ENCODE results near the gene GLCE. TPM values are rescaled to one million over a fixed set of nuclear protein-coding genes. Genes with fewer than 3 reads are reported as not detected.
"Not testable (repeated sequence)": the region's sequence is repeated elsewhere in the genome, so short reads cannot be mapped to it uniquely, and the experiment has no call there.

GLCE gene
- polyA plus RNA-seq, 12 donors: 30.7 to 50.8 (median 37.0) TPM; not detected in 1

DNA sequence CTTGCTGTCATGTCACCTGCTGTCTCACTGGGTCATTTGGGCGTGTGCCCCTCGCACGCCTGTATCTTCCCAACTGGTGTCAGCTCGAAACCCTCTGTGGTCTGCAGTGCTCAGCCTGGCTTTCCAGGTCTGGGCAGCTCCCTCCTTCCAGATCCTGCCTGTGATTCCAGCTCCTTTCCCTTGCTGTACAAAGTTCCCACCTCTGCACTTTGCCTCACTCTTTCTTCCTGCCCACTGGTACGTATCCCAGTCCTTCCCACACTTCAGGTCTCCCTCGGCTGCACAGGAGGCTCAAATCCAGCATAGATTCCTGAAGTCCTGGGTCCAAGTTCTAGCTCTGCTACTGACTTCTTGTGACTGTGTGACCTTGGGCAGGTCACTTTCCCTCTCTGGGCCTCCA is 136.2 kb downstream of the GLCE start:
- no peak for DNase-seq

DNA sequence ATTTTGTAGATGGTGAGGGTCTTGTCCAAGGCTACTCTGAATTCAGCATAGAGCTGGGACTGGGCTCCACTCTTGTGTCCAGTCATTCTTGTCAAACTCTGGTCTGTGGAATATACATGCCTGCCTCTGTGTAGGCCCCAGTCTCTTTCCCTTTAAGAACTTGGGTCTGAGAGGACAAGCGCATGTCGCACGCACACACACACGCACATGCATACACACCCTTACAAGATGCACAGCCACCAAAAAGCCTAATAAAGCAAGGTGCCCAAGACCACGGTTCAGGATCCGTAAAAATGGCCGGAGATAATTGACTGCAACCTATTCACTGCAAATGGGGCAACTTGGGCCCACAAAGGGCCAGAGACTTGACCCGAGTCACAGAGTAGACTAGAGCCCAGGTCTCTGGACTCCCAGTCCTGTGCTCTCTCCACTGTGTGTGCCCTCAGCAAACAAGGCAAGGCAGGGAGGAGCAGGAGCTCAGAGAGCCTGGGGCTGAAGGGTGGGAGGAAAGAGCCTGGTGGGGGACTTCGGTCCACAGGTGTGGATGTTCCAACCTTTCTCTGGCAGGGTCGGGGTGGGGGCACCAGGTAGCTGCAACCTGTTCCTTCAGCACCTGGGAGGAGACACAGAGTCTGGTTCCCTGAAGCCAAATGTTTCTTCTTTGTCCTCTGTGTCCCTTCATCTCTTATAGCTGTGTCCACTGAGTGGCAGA is 137.4 kb downstream of the GLCE start:
- no peak for DNase-seq

DNA sequence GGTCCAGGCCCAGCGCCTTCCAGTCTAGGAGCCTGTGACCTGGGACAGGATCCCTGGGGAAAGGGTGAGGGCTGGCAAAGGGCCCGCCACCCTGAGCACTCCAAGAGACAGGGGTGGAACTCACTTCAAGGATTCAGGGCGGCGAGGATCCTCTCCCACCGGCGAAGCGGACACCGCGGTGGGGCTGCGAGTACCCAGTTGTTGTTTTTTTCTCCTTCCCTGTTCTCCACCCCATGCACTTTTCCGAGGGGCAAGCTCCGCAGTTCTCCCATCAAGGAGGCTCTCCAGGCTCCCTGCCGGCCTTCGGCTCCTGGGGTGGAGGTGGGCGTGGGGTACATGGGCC is 137.9 kb downstream of the GLCE start:
- no peak for DNase-seq

DNA sequence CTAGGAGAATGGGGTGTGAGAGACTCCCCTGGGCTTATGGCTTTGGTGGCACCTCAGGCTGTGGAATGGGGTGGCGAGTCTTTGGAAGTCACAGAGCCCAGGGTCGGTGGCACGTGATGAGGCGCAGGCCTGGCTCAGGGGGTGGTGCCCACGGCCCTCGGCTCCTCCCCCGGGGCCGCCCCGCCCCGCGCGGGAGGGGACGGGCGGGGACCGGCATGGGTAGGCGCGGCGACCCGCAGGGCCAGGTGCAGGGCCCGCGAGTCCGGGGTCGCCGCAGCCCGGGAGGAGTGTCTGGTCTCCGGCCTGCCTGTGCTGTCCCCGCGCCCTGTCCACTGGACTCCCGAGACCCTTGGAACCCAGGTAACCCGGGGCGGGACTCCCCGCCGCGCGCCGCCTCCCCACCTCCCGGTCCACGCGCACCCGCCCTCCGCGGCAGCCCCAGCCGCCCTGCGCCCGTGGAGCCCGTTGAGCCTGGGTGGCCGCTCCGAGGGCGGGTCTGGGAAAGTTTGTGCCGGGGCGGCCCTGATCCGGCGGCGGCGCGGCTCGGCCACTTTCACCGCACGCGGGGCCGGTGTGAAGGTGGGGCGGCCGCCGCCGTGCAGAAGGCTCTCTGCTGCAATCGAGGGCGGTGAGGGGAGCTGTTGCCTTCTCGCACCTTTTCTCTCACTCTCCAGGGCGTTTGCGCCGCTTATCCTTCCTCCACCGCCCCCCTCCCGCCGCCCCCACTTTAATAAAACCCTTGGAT is 138.4 kb downstream of the GLCE start, which contains the start of gene PAQR5:
PAQR5 (plus strand) TSS at position 216 of the 745 bp plus-strand sequence. CDS start 61,169 bp downstream, outside the sequence.
- DNase-seq: no peak

DNA sequence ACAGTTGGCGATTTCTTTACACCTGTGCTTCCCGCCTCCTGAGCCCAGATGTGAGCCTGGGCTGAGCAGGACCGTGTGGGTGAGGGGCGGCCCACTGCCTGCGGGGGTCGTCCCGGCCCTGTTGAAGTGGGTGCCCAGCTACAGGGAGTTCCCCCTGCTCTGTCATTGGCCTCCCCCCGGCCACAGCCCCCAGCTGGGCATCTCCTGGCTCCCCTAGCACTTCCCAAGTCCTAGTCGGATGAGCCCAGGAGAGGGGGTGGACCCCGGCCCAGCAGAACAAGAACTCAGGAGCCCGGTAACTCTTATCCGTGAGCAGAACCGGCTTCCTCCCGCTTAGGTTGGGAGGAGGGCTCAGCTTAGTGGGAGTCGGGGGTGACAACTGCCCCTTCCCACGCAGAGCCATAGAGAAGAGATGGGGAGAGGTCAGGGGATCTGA is 139.0 kb downstream of the GLCE start:
- DNase-seq: no peak

DNA sequence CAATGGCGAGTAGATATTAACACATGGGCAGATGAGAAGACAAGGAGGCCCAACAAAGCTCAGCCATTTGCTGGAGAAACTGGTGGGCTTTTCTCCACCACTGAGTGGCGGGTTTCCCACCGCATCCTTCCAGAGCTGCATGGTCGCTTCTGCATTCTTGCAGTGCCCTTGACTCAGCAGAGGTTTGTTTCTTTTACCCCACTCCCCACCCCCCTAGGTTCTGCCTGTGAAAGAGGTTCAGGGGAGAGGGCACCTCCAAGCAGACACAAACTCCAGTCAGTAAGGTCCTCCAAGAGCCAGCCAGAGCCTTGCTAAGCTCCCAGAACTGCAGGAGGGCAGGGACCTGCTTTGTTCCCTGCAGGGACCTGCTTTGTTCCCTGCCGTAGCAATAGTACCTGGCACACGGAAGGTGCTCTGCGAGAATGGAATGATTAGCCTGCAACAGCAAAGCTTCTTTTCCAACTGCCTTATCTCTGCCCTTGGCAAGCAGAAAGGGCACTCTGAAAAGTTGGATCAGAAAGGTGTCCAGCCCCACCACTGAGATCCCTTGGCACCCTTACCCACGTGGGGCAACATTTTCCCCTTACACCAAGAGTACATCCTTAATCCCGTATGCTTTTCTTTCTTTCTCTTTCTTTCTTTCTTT is 139.6 kb downstream of the GLCE start:
- no peak for DNase-seq

DNA sequence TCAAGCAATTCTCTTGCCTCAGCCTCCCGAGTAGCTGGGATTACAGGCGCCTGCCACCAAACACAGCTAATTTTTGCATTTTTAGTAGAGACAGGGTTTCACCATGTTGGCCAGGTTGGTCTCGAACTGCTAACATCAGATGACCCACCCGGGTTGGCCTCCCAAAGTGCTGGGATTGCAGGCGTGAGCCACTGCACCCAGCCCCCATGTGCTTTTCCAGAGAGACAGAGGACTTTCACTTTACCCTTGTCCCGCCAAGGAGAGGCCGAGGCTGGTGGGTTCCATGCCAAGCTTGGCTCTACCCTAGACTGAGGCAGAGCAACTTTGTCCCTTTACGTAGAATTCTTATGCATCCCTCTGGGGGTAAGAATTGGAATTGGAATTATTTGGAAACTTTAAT is 140.7 kb downstream of the GLCE start:
- not testable (repeated sequence) for DNase-seq

DNA sequence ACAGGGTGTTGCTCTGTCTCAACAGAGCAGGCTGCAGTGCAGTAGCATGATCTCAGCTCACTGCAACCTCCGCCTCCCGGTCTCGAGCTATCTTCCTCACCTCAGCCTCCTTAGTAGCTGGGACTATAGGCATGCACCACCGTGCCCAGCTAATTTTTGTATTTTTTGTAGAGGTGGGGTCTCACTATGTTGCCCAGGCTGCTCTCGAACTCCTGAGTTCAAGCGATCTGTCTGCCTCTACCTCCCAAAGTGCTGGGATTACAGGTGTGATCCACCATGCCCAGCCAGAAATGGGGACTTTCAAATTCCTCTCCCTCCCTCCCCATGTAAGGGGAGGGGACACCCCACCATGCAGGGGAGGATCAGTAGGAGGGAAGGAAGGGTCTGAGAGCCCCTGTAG is 141.7 kb downstream of the GLCE start:
- DNase-seq: not testable (repeated sequence)

DNA sequence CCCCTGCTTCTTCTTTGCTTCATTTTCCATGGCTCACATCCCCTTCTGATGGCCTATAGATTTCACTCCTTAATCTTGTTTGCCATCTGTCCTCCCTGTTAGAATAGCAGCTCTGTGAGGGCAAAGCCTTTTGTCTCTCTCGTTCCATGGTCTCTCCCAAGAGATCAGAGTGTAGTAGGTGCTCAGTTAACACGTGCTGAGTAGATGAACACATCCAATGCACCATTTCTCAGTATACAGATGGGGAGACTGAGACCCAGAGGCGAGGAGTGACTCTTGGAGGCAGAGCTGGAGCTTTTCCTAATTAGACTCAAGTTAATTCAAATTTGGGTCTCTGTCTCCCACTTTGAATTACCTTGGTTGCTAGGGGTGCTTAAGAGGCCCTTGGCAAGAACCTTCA is 142.5 kb downstream of the GLCE start:
- no peak for DNase-seq

DNA sequence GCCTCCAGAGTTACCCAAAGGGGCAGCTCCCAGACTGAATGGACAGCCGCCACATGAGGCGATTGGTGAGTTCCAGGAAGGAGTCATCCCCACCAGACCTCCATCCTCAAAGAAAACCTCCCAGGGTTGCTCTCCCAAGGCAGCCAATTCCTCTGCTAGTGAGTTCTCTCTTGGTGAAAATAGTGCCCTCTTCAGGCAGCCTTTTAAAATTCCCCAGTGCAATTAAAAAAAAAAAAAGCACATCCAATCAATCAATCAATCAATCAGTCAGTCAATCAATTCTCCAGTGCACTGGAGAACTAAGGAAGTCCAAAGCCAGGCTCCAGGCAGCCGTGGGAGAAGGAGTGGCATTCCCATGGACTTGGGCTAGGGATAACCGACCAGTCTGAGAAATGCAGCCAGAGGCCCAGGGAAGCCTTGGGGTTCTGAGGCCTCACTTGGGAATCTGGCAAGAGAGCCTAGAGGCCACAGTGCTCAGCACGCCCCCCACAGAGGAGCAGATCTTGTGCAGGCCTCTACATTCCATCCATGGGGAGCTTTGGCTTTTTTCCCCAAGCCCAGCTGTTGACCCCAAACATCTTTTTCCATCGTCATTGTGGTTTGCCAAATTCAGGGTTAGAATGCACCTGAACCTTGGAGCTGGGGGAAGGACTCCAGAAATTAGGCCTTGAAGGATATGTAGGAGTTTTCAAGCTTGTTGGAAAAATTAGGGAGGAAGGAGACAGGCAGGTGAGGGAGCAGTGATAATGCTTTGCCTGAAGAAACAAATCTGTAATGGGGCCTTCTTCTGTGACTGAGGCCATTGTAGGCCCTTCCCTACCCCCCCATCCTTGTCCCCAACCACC is 143.1 kb downstream of the GLCE start:
- no peak for DNase-seq

DNA sequence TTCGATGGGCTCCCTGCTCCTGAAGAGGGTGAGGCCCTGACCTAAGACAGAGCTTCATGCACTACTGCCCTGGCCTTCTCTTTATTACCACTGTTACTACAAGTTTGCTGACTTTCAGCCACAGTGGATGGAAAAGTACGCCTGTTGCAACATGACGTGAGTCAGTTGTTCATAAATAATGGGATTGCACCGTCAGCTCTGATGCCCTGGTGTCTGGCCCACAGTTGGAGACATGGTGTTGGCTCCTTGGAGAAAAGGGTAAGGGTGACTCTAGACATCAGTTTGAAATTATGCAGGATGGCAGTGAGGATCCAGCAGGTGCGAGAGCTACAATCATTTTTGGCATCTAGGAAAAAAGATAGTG is 143.7 kb downstream of the GLCE start:
- DNase-seq: no peak

DNA sequence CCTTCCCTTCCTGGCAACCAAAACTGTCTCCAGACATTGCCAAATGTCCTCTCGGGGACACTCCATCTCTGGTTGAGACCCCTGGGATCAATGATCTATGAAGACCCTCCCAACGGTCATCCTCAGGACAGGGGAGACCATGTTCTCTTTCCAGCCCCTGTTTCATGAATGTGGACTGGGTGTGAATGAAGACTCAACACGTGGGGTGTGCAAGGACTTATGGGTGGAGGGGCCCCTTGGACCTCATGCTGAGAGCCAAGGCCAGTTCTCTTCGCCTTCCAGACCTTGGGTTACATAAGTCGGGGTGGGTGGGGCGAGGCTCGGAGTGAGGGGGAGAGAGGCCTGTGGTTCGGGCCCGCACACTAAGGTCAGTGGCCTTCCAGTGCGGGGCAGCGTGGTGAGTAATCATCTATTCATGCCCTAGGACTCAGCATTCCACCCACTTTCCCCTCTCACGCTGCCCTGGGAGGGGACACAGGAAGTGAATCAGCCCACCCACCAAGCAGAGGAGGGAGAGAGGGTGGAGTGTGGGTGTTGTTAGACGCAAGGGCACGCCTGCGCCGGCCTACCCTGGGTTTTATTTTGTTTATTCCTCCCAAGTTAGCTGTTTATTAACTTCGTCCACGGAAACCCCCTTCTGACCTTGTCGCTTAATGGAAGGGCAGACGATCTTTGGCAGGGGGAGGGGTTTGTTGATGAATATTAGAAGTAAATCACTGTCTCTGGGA is 144.9 kb downstream of the GLCE start:
- DNase-seq: no peak

DNA sequence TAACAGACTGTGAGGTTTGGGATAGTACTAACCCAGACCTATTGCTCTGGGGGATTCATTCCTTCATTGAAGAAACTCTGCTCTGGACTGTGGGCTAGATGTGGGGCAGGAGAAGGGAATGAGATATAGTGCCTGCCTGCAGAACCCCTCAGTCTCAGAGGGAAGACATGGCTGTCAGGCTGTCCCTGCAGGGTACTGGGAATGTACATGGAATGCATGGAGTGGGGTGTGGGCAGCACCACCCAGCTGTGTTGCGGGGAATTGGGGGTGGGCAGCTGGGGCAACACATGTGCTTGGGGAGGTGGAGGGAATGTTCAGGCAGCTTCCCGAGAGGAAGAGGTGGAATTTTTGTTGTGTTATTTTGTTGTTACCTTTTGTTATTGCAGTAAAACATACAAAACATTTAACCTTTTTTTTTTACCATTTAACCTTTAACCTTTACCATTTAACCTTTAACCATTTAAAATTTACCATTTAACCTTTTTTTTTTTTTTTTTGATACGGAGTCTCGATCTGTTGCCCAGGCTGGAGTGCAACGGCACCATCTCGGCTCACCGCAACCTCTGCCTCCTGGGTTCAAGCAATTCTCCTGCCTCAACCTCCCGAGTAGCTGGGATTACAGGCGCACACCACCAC is 145.6 kb downstream of the GLCE start:
- no peak for DNase-seq

DNA sequence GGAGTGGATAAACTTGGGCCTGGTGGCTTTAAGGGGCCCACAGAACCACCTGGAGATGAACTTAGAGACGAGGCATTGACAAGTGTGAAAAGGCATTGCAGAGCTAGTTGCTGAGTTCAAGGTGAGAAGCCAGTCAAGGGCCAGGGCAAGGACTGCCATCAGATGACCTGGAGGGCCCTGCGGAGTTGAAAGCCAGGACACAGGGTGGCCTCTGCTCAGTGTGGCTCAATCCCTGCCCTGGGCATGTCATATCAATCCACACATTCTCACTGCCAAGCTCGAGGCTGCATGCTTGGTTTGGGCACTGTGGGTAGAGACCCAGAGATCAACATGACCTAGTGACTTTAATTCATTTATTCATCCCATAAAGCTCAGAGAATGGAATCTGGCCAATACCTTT is 147.5 kb downstream of the GLCE start:
- DNase-seq: no peak

DNA sequence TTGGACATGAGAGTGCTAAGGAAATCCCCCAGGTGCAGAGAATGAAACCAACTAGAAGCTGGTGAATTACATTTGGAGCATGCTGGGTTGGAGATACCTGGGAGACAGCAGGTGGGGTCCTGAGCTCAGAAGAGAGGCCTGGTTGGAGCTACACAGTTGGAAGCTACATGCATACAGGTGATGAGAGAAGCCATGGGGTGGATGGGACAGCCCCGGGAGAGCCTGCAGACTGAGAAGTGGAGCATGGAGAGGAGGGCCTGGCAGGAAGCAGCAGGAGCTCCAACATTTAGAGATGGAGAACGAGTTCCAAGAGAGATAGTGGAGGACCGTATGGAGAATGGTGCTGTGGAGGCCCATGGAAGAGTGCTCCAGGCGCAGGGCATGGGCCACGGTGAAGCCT is 148.5 kb downstream of the GLCE start:
- no peak for DNase-seq

DNA sequence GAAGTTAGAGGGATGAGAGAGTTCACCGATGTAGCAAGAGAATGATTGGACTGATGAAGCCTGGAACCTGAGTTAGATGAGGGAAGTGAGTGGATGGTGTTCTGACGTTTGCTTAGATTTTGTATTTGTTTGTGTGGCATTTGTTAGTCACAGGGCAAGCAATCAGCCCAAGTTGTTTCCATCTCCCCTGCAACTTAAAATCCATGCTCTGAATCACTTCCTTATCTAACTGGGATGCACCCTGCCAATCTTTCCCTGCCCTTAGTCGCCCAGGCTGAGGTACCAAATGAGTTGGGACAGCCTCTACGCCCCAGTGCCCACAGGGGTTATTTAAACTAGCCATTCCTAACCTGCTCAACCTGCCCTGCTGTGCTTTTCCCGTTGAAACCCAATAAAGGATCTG is 150.9 kb downstream of the GLCE start:
- no peak for DNase-seq

DNA sequence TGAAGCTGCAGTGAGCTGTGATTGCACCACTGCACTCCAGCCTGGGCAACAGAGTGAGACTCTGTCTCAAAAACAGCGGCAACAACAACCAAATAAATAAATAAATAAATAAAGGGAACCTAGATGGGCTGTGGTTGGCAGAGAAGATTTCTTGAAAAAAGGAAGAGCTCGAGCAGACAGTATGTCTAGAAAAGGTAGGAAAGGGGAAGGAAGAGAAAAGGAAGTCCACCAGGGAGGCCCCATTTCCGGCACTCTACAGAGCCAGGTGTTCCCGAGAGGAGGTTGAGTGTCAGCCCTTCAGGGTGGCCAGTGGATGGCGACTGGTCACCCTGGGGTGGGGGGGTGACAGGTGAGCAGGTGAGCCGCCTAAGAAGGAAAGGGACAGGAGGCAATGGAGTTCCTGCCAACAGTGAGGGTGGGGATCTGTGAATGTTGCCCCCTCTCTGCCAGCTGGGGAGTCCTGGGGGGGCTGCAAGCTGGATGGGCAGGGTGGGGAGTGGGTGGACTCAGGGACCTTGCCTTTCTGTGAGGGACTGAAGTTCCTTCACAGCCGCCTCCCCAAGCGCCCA is 153.1 kb downstream of the GLCE start:
- no peak for DNase-seq

DNA sequence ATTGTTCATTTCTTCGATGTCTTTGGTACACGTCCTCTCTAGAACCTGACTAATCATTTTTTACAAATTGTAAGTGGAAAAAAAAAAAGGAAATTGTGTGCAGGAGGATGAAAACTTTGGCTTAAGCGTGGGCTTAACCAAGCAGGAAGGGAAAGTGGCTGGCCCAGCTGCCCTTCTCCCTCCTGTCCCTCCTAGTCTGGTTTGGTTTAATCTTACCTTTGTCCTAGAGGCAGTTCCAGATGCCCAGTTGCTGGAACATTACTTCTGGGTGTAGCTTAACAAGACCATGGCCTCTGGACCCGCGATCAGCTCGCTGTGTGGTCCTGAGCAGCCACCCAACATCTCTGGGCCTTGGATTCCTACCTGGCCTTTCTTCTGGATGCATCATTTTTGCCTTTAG is 153.7 kb downstream of the GLCE start:
- no peak for DNase-seq

DNA sequence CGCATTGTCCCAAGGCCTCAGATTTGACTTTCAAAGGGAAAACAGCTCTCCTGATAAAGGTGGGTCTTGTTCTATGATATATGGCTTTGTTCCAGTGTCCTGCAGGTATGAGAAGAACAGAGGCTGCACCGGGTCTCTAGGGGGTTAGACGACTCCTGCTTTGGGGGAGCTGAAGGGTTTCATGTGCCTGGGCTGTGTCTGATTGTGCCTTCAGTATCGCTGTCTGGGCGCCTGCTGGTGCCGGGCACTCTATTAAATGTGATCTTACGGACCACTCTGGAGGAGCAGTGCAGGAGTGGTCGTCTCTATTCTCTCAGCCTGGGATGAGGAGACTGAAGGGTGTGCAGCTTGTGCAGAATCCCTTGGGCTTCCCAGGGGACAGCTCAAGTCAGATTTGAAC is 154.3 kb downstream of the GLCE start:
- DNase-seq: no peak

DNA sequence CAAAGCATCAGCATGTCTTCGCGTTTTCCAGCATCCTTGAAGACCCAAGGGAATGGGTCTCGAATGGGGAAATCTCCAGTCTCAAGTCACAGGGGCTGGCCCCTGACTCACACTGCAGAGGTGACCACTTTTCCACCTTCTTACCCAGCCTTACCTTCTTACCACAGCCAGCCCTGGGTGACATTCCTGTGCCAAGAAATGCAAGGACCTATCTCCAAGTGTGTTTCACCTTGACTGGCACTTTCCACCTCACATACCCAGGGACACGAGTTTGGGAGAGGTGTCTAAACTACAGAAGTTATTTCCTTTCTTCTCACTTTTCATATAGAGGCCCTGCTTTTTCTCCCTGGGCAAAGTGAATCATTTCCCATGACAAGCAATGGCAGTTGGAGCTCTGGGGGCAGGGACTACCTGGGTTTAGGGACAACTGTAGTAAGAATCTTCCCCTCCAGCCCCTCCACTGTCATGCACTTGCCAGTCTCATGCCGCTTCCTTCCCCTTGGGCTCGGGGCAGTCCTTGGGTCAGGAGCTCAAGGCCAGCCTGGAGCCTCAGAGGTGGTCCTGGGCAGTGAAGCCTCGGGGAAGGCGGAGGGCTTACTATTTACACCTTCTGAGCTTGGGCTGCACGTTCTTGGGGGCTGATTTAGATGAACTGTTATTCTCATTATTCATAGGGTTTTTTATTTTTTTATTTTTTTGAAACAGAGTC is 155.1 kb downstream of the GLCE start:
- DNase-seq: no peak

Measured in muscle of arm (tissue), 12 donors.